Measurements from ENCODE around the gene CNPY4.

Gene CNPY4

DNA sequence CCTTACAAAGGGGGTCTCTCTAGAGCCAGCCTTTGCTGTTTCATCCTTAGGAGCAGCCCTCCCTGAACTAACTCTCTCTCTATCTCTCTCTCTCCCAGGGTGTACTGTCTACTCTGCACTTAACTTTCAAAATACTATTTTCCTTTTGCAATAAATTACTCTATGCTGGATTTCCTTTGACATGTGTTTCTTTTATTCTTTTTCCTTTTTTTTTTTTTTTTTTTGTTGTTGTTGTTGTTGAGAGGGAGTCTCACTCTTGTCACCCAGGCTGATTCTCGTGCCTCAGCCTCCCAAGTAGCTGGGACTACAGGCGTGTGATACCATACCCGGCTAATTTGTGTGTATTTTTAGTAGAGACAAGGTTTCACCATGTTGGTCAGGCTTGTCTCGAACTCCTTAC, 36.5 kb upstream of the CNPY4 start:
- peak overlapping the region; percentile 99 for H3K4me3 Mint-ChIP-seq

DNA sequence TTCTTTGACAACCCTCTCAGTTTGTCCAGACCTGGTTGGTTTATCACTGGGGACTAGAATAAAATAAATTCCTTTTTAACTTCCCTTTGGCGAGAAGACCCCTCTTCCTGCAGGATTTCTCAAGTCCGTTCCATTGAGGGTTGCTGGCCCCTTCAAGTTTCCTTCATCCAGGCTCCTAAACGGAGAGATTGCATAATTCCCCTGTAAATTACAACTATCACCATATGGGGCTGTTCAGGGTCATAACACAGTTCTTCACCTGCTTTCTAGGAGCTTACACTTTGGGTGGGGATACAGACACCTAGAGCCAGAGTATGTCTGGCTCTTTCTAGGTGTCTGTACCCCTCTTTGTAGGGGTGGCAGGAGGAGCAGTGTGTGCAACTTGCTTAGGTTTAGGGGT, 33.9 kb upstream of the CNPY4 start:
- DNase-seq = no peak
- Mint-ChIP-seq H3K9me3 (peaks cover 12% of the 10 kb centered on the region), H3K4me3 (no peak overlapping the region), H3K4me1 (peaks cover 38% of the 10 kb centered on the region), H3K27ac (no peak overlapping the region), H3K36me3 (ENCODE audit: low read depth) (peaks cover 21% of the 10 kb centered on the region), H3K27me3 (ENCODE audit: low read depth, poor library complexity) (peaks cover 25% of the 10 kb centered on the region)
- TF ChIP-seq, protein P1, sequence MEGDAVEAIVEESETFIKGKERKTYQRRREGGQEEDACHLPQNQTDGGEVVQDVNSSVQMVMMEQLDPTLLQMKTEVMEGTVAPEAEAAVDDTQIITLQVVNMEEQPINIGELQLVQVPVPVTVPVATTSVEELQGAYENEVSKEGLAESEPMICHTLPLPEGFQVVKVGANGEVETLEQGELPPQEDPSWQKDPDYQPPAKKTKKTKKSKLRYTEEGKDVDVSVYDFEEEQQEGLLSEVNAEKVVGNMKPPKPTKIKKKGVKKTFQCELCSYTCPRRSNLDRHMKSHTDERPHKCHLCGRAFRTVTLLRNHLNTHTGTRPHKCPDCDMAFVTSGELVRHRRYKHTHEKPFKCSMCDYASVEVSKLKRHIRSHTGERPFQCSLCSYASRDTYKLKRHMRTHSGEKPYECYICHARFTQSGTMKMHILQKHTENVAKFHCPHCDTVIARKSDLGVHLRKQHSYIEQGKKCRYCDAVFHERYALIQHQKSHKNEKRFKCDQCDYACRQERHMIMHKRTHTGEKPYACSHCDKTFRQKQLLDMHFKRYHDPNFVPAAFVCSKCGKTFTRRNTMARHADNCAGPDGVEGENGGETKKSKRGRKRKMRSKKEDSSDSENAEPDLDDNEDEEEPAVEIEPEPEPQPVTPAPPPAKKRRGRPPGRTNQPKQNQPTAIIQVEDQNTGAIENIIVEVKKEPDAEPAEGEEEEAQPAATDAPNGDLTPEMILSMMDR (IDR thresholded peaks at IDR 0.05) = no peak

More for the DNA sequence above, 36.5 kb upstream of the CNPY4 start:
- peaks cover 25% of the 10 kb centered on the region for H3K4me1 Mint-ChIP-seq
- peak overlapping the region; percentile 56 for H3K27ac Mint-ChIP-seq
- H3K27me3 Mint-ChIP-seq (ENCODE audit: low read depth, poor library complexity) = peaks cover 25% of the 10 kb centered on the region
- TF ChIP-seq, protein P1 (IDR thresholded peaks at IDR 0.05) = no peak
- H3K36me3 Mint-ChIP-seq (ENCODE audit: low read depth) = peaks cover 37% of the 10 kb centered on the region
- peaks cover 36% of the 10 kb centered on the region for H3K9me3 Mint-ChIP-seq
- DNase-seq = no peak

- peaks cover 24% of the 10 kb centered on the region for H3K36me3 Mint-ChIP-seq (ENCODE audit: low read depth)
- H3K4me1 Mint-ChIP-seq = peaks cover 42% of the 10 kb centered on the region
- no peak for DNase-seq
- peaks cover 22% of the 10 kb centered on the region for H3K27me3 Mint-ChIP-seq (ENCODE audit: low read depth, poor library complexity)
- H3K9me3 Mint-ChIP-seq = no peaks in the 10 kb centered on the region
- TF ChIP-seq, protein P1 (IDR thresholded peaks at IDR 0.05) = no peak
- H3K4me3 Mint-ChIP-seq = peak overlapping the region; percentile 56
- H3K27ac Mint-ChIP-seq = no peak overlapping the region
Measured at GRCh38 chr7:100087055-100087750, 32.2 kb upstream of the CNPY4 start.

DNA sequence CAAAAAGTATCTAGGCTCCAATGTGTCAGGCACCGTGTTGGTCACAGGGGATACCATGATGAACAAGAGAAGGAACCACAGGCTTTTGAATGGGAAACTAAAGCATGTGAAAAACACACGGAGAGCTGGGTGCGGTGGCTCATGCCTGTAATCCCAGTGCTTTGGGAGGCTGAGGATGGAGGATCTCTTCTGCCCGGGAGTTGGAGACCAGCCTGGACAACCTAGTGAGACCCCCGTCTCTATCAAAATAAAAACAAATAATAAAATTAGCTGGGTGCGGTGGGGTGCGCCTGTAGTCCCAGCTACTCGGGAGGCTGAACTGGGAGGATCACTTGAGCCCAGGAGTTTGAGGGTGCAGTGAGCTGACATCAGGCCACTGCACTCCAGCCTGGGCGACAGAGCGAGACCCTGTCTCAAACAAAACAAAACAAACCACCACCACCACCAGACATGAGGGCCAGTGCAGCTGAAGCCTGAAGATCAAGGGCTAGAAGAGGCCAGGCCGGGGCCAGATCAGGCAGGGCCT, 31.3 kb upstream of the CNPY4 start:
- Mint-ChIP-seq H3K36me3 (ENCODE audit: low read depth) (peaks cover 34% of the 10 kb centered on the region), H3K4me3 (peak overlapping the region; percentile 94)
- TF ChIP-seq, protein P1 (IDR thresholded peaks at IDR 0.05) = no peak

GRCh38 chr7:100088621-100089457, 30.6 kb upstream of the CNPY4 start, which contains the start of gene COPS6:
Gene COPS6 (plus strand): TSS chr7:100088969. CDS start chr7:100088991, 22 bp downstream.
- H3K9me3 Mint-ChIP-seq = no peaks in the 10 kb centered on the region
- H3K27me3 Mint-ChIP-seq (ENCODE audit: low read depth, poor library complexity) = peaks cover 13% of the 10 kb centered on the region
- peaks cover 41% of the 10 kb centered on the region for H3K36me3 Mint-ChIP-seq (ENCODE audit: low read depth)
- peaks cover 39% of the 10 kb centered on the region for H3K4me1 Mint-ChIP-seq
- peak; percentile 92 for DNase-seq
- H3K4me3 Mint-ChIP-seq = peak within 1 kb of the TSS; percentile 94
- TF ChIP-seq, protein P1 (IDR thresholded peaks at IDR 0.05) = no peak
- H3K27ac Mint-ChIP-seq = peak within 1 kb of the TSS; percentile 97

More for the DNA sequence above, 31.3 kb upstream of the CNPY4 start:
- Mint-ChIP-seq H3K27ac (peak overlapping the region; percentile 97), H3K4me1 (peaks cover 35% of the 10 kb centered on the region), H3K9me3 (no peaks in the 10 kb centered on the region), H3K27me3 (ENCODE audit: low read depth, poor library complexity) (peaks cover 19% of the 10 kb centered on the region)
- DNase-seq = no peak

Data from nephron progenitor cell (in vitro differentiated cells).